ENCODE results near the gene YJEFN3.

YJEFN3 gene

GRCh38 chr19:19528721-19529490, at the start of gene YJEFN3:
YJEFN3 (plus strand) TSS chr19:19528911; CDS start chr19:19528933, 22 bp downstream.
- in situ Hi-C loops (cut with MboI; ENCODE audit: low pct_unique_long_range_greater_than_20kb, low sequenced_read_pairs): loop anchor here (25.0 kb wide), 1 partner anchor 408 kb away; no protein-coding TSS in a partner anchor
- DNase-seq: no peak

GRCh38 chr19:19480688-19481087, 48.0 kb upstream of the YJEFN3 start:
- no peak for DNase-seq
- in situ Hi-C loops (cut with MboI; ENCODE audit: low pct_unique_long_range_greater_than_20kb, low sequenced_read_pairs): no loop called here

- in situ Hi-C loops (cut with MboI; ENCODE audit: low pct_unique_long_range_greater_than_20kb, low sequenced_read_pairs): no loop called here
- no peak for DNase-seq
These were observed 45.7 kb upstream of the YJEFN3 start for GRCh38 chr19:19482809-19483596.

GRCh38 chr19:19485161-19485997, 43.3 kb upstream of the YJEFN3 start:
- no peak for DNase-seq
- in situ Hi-C loops (cut with MboI; ENCODE audit: low pct_unique_long_range_greater_than_20kb, low sequenced_read_pairs): no loop called here

GRCh38 chr19:19485998-19486290, 42.8 kb upstream of the YJEFN3 start:
- no peak for DNase-seq
- in situ Hi-C loops (cut with MboI; ENCODE audit: low pct_unique_long_range_greater_than_20kb, low sequenced_read_pairs): no loop called here

- DNase-seq: no peak
- in situ Hi-C loops (cut with MboI; ENCODE audit: low pct_unique_long_range_greater_than_20kb, low sequenced_read_pairs): no loop called here
These were observed 42.2 kb upstream of the YJEFN3 start for GRCh38 chr19:19486343-19487076.

- in situ Hi-C loops (cut with MboI; ENCODE audit: low pct_unique_long_range_greater_than_20kb, low sequenced_read_pairs): no loop called here
- DNase-seq: no peak
These were observed 41.4 kb upstream of the YJEFN3 start for GRCh38 chr19:19487077-19487949.

GRCh38 chr19:19487950-19488874, 40.5 kb upstream of the YJEFN3 start:
- no peak for DNase-seq
- in situ Hi-C loops (cut with MboI; ENCODE audit: low pct_unique_long_range_greater_than_20kb, low sequenced_read_pairs): no loop called here

GRCh38 chr19:19488875-19489690, 39.6 kb upstream of the YJEFN3 start:
- in situ Hi-C loops (cut with MboI; ENCODE audit: low pct_unique_long_range_greater_than_20kb, low sequenced_read_pairs): no loop called here
- DNase-seq: peak; percentile 95

- in situ Hi-C loops (cut with MboI; ENCODE audit: low pct_unique_long_range_greater_than_20kb, low sequenced_read_pairs): no loop called here
These were observed 38.9 kb upstream of the YJEFN3 start for GRCh38 chr19:19489804-19490204.

GRCh38 chr19:19490214-19490968, 38.3 kb upstream of the YJEFN3 start:
- peak; percentile 89 for DNase-seq
- in situ Hi-C loops (cut with MboI; ENCODE audit: low pct_unique_long_range_greater_than_20kb, low sequenced_read_pairs): no loop called here

More at GRCh38 chr19:19489804-19490204, 38.9 kb upstream of the YJEFN3 start:
- DNase-seq: no peak

GRCh38 chr19:19491321-19492025, 37.2 kb upstream of the YJEFN3 start:
- DNase-seq: no peak
- in situ Hi-C loops (cut with MboI; ENCODE audit: low pct_unique_long_range_greater_than_20kb, low sequenced_read_pairs): no loop called here

- no peak for DNase-seq
- in situ Hi-C loops (cut with MboI; ENCODE audit: low pct_unique_long_range_greater_than_20kb, low sequenced_read_pairs): no loop called here
These were observed 36.6 kb upstream of the YJEFN3 start for GRCh38 chr19:19492026-19492610.

- no peak for DNase-seq
- in situ Hi-C loops (cut with MboI; ENCODE audit: low pct_unique_long_range_greater_than_20kb, low sequenced_read_pairs): no loop called here
These were observed 34.7 kb upstream of the YJEFN3 start for GRCh38 chr19:19493841-19494546.

Data from KBM-7 (cell line).